Activated CD4-positive, alpha-beta T cell treated with anti-CD3 and anti-CD28 coated beads, Interleukin-2, amount 50 U/mL, for 4 hours (primary cell): ENCODE measurements around the gene MYO10.
"Not testable (repeated sequence)": the region's sequence is repeated elsewhere in the genome, so short reads cannot be mapped to it uniquely, and the experiment has no call there.

Experiments used
- DNase-seq, 2 experiments: peaks; one replicate each; pipeline ENCODE4 v3.0.0-alpha.2; 2020

MYO10 gene

DNA sequence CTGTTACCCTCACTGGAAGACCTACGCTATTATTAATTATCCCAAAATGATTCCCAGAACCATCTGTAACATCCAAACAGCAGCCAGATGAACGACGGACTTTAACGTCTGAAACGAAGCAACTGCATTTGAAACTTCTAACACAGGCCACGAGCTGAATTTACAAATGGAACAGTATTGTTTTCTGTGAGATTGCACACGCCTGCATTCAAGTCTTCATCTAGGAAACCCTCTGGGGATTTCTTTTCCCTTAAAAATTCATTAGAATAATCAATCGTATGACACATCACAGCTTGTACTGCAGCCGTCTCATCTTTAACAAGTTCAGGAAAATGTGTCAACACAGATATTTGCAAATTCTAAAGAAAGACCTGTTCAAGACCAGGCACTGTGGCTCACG is 80.2 kb downstream of the MYO10 start:
- DNase-seq: no peak

DNA sequence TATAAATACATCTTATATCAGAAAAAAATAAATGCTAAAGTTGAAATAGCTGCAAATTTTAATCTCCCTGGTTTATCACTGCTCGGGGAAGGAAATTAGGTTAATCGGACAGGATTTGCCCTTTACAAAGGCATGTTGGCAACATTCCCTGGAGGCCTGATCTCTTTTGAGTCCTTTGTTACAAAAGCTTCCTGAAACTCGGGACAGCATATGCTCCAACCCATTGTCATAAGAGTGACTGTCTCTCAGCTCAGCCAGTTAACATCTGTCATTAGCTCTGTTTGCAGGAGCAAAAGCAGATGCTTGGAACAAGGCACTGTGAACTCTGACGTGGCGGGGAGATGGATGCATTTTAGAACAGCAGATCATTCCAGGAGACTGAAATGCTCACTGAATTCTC is 80.6 kb downstream of the MYO10 start:
- DNase-seq: no peak

DNA sequence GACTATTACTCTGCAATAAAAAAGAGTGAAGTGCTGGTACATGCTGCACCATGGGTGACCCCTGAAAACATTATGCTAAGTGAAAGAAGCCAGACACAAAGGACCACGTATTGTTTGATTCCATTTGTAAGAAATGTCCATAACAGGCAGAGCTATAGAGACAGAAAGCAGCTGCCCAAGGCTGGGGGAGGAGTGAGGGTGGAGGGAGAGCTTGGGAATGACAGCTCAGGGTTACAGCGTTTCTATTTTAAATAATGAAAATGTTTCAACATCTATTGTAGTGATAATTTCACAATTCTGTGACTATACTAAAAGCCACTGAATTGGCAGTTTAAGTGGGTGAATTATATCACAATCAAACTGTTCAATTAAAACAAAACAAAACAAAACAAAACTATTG is 81.7 kb downstream of the MYO10 start:
- no peak for DNase-seq

DNA sequence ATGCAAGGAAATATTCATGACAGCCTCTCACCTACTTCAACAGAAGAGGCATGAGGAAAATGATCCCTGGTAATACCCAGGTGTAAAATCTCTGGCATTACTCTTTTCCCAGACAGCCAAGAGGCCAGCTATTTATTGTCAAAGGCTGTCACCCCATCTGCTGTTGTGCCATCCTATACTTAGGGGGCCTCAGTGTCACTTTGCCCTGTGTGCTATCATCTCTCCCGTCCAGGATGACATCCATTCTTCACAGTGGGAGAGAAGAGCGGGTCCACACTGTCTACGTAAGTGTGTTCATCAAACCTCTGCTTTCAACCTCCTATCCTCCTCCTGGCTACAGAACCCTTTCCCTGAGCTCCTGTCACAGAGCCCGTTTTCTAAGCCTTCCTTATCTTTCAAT is 82.6 kb downstream of the MYO10 start:
- no peak for DNase-seq

DNA sequence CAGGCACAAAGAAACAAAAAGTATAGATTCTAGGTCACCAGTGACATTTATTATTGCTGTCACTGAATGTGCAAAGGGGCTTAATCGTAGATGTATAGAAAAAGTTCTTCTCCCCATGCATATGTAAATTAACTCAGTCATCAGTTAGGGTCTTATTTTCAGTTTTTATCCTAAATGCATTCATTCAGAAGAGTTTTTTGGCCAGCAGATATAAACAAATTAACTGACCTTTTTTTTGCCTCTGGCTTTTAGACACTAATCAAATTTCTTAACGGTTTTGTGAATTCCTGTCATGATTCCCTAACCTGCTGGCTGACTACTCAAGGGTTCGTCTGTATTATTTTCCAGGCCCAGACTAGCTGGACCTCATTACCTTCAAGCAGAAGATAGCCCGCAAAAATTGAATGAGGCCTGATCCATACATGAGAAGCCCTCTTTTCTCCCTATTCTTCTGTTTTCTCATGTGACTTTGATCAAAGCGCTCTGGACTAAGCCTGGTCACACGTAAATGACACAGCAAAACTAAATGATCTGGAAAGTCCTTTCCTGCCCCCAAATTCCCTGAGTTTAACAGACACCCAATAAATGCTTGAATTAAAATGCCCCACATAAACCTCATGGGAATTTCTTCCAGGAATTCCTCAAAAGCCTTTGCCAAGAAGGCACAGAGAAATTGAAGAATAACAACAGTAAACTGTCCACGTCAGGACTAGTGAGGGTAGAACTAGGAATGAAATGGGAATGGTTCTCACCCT is 83.7 kb downstream of the MYO10 start:
- DNase-seq: no peak

DNA sequence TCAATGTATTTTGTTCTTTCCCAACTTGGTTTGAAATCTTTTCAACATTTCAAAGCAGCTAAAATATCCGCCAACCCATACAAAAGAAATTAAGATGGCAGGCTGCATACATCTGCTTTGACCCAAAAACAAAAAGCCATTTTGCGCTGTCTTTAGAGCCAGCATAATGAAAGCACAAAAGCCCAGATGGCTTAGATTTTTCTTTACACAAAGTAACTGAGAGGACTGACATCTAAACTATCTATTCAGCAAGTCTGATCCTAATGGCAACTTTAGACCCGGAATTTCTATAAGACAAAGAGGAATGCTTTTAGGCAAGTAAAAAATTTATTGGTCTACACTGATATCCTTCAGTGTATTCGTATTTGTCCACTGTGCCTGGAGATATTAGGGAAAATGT is 86.3 kb downstream of the MYO10 start:
- no peak for DNase-seq

DNA sequence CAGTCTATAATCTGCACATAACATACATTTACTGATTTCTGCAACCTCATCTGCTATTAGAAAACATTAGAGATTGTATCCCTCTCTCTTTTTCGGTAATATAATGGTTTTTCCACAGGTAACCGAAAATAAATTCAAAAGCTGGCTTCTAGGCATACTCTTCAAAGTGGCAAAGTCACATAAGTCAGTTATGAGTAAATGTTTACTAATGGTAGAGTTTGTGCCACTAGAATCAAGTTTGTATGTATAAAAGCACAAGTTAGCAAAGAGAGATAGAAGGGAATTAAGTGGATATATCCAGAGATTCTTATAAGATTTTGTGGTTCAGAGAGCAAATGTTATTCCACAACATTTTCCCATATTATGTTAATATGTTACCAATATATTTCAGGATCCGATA is 86.9 kb downstream of the MYO10 start:
- DNase-seq: no peak

DNA sequence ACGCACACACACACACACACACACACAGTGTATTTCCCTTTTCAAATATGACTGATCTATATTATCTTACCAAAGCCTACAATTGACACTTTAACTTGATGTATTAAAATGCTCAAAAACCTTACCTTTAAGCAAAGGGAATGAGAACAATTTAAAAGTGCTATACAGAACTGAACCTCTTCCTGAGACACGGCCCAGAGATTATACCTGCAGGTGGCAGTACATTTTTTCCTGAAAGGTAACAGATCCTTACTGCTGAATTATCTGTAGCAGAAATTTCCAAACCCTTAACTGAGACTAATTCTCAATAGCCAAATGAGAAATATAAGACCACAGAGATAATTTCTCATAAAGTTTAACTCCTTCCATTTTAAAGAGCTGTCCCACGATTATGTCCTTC is 91.1 kb downstream of the MYO10 start:
- DNase-seq: no peak

DNA sequence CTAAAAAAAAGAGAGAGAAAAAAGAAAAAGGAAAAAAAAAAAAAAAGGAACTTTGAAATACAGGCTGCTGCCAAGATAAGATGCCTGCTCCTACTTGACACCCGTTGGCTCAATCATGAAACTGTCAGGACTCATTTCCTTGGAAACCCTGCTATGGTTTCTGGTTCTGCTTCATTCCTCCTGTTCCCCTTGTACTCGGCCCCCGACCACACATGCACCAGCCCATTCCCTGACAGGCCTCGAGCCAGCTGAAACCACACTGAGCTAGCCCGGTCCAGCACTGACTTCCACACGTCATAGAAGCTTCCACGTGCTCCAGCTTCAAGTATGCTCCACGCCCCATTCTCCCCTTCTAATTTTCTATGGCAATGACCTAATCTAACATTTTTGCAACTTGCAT is 93.2 kb downstream of the MYO10 start:
- no peak for DNase-seq

DNA sequence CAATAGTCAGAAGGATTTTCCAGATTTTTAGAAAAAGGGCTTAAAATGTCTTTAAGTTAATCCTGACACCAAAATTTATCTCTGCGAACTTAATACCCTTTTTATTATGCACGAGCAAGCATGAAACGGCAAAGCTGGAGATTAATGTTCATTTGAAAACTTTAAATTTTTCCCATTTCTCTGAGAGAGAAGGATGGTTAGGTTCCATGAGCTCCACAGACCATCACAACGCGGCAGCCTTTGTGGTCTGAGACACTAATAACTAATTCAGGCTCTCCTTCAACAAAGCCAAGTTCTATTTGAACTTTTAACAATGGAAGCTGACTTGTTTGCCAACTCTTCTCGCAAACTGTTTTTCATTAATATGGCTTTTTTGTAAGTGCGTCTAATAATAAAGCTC is 94.7 kb downstream of the MYO10 start:
- DNase-seq: no peak

DNA sequence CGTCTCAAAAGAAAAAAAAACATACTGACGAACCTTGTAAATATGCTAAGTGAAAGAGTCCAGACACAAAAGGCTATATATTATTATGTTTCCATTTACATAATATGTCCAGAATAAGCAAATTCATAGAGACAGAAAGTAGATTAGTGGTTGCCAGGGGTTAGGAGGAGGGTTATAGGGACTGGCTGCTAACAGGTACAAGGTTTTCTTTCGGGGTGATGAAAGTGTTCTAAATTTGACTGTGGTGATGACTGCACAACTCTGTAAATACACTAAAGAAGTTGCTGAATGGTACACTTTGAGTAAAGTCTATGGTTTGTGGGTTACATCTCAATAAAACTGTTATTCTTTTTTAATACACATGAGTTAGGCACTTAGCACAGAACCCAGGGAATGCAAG is 98.8 kb downstream of the MYO10 start:
- no peak for DNase-seq

DNA sequence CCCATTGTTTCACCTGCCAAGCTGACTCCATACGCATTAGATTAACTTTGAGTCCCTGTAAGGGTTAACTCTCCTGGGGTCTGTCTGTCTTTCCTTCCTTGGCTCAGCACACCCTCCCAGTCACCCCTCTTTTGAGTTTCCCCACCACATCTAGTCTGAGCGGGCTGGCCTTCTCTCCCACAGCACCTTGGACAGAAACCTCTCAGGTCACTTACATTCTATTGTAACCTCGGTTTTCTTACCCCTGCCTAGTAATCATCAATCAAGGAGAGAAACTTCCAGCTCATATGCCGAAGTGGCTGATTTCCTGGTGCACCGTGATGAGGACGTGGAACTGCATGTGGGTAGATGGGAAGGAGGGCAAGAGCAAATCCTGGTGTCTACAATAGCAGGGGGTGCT is 102.1 kb downstream of the MYO10 start:
- no peak for DNase-seq

DNA sequence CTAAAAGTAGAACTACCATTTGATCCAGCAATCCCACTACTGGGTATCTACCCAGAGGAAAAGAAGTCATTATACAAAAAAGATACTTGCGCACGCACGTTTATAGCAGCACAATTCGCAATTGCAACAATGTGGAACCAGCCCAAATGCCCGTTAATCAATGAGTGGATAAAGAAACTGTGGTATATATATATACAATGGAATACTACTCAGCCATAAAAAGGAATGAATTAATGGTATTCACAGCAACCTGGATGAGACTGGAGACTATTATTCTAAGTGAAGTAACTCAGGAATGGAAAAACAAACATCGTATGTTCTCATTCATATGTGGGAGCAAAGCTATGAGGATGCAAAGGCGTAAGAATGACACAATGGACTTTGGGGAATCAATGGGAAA is 104.8 kb downstream of the MYO10 start:
- not testable (repeated sequence) for DNase-seq

DNA sequence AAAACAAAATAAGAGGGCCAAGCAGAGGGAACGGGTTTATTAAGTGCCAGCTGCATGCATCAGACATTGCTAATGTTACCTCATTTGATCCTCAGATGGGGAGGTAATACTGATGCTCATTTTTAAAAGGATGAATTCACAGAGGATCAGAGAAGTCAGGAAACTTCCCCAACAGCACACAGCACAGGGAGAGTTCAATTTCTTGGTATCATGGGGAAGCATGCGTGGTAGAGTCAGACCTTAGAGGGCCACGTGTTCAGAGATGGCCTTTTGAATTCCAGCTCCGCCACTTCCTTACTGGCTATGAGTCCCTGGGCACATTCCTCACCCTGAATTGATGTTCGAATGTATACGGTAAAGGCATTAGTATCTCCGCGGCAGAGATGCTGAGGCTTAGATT is 108.3 kb downstream of the MYO10 start:
- no peak for DNase-seq

DNA sequence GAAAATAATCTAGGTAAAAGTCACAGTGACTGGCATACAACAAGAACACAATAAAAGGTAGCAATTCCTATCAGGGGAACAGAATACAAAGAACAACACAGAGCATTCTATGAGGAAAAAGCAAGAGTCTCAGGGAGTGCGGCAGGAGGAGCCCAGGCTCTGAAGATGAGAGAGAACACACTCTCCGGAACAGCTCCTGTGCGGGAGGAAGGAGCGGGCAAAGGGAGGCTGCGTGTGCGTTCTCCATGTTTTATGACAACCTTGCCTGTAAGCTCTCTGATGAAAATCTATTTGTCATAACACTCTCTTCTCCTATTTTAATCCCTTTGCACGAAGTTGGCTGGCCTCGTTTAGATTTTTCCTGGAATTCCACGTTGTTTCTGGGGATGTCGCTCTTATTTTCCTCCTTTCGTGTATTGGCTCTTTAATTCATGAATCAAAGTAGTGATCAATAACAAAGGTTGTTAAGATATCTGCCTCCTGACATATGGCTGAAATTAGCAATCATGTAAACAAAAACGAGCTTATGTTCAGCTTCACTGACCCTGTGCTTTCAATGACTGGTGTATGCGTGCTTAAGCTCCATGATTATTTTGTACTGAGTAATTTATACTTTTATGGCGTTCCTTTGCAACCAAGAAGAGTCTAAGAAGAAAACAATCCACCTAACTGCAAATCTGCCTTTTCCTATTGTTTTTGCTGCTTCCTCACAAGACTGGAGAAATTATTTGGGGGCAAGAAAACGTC is 109.5 kb downstream of the MYO10 start:
- DNase-seq: no peak

DNA sequence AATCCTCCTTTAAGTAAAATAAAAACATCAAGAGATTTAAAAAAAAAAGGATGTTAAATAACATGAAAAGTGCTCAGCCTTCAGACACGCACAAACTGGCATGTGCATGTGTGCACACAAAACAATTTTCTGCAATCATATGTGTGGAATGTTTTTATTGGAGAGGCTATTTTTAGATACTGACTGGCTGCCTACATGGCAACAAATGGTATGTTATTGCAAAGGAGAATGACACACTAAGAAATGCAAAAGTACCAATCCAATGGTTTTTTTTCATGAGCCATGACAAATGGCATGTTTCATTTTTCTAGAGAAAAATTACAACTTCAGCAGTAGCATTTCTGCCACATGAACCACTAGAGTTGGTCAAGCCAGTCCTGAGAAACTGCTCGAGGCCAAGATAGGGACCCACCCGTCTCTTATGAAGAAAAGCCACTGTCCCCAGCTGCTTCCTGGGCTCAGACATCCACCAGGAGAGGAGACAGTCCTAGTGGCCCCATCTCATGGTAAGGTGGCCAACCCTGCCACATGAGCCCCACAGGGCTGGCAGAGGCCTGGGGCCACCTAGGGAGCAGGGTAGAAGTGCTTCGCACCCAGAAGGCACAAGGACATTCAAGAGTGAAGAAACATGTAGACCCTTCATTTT is 116.4 kb downstream of the MYO10 start:
- DNase-seq: no peak

DNA sequence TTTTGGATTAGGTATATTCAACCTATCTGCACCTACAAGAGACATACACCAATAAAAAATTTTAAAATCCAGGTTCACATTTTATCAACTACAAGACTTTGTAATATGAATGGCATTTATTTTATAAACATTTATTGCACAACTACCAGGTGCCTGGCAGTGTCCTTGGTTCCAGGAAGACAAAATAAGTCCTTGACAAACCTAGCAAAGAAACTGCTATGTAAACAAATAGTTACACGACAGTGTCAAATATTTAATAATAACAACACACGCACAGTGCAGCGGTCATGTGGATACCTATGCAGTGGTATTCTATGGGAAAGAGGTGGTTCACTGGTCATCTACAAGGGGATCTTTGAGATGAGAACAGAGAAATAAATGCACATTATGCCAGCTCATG is 120.7 kb downstream of the MYO10 start:
- no peak for DNase-seq

DNA sequence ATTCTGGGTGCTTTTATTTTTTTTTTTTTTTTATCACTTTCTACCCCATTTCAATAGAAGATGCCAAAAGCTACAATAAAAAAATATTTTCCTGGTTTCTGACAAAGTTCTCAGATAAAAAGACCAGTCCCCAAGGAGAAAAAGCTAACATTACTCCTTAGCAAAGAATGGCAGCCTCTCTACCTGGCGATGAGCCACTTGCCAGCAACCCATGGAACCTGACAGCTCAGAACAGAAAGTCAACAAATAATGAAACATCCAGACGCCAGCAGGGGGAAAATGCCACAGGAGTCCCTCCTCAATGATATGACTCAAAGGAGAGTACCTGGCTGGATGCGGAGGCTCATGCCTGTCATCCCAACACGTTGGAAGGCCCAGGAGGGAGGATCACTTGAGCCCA is 123.2 kb downstream of the MYO10 start:
- no peak for DNase-seq

DNA sequence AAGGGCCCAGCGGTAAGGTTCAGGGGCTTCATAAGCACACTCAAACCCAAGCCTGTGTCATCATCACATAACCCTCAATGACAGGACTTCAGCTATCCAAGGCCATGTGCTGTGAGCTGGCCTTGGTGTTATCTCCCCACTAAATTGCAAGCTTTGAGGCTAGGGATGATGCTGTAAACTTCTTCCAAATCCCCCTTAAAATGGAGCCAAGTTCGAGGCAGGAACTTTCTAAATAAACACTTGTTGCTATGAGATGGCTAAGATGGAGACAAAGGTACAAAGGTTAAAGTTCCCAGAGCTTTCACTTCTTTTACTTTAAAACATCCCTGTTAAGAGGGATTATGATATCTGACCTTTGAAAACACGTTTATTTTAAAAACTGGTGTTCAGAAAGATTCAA is 123.6 kb downstream of the MYO10 start:
- no peak for DNase-seq

DNA sequence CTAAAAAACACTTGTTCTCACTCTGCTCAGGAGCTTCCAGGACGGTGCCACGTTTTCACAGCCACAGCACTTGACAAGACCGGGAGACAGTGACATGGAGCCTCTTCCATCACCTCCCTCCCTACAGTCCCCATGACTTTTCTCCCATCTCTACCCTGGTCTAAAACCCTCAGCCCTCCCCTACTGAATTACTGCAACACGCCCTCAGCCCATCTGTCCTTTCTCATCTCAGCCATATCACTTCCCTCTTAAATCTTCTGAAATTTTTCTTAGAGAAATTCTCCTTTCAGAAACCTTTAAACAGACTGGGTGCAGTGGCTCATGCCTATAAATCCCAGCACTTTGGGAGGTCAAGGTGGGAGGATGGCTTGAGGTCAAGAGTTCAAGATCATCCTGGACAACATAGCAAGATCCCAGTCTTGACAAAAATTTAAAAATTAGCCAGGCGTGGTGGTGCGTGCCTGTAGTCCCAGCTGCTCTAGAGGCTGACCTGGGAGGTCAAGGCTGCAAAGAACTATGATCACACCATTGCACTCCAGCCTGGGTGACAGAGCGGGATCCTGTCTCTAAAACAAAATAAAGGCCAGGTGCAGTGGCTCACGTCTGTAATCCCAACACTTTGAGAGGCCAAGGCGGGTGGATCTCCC is 125.8 kb downstream of the MYO10 start:
- no peak for DNase-seq

DNA sequence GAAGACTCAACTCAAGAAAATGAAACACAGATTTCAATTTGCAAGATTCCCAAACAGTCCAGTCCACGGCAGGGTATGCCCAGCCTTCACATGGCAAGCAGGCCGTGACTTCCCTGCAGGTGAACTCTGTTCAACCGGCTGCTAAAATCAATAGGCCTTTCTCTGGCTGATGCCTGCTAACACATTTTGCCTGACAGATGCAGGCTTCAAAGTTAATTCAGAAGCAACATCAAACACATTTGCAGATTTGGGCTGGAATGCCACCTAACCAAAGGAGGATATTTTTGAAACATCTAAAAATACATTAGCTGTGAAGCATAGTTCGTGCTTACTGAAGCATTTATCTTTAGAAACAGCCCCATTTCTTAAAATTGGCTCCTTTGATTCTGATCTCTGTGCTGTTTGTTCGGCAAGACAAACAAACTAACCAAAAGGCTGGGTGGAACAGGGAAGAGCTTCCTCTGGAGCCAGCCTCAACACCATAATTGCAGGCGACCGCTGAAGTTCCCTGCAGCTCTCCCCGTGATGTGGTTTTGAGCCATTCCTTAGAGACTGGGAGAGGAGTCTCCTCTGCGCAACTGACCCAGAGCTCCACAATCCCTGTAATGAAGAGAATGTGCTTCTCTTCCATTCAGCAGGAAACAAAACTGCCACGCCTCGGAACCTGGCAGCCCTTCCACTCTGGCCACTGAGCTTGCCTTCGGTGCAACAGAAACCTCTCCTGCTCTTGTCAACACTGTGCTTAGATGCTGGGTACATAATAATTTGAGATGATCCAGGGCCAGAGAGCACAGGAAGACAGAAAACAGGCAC is 126.5 kb downstream of the MYO10 start:
- DNase-seq: no peak

DNA sequence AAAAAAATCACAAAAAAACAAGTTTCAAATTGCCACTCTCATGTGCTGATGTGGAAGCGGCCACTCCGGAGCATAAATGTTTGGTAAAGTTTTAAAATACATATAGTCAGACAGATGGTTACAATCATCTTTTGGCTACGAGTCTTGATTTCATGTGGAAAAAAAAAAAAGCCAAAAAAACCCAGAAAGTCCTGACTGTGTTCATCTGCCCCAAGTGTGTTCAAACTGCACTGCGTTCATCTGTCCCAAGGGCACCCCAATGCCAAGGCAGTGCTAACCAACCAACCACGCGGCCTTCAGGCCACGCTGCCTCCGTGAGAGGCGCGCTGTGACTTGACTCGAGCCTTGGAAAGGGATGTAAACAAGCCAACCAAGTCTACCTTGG is 127.1 kb downstream of the MYO10 start:
- DNase-seq: no peak

DNA sequence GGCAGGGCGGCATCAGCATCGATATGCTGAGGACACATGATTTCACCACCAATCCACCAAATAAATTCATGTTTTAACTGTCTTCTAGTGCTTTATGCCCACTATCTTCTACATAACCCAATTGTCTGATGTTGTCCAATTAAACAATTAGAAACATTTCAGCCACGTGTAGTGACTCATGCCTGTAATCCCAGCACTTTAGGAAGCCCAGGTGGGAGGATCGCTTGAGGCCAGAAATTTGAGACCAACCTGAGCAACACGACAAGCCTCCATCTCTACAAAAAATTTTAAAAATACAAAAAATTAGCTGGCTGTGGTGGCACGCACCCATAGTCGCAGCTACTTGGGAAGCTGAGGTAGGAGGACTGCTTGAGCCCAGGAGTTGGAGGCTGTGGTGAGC is 128.1 kb downstream of the MYO10 start:
- no peak for DNase-seq
